ENCODE data around the gene SLC25A11.

Gene SLC25A11

DNA sequence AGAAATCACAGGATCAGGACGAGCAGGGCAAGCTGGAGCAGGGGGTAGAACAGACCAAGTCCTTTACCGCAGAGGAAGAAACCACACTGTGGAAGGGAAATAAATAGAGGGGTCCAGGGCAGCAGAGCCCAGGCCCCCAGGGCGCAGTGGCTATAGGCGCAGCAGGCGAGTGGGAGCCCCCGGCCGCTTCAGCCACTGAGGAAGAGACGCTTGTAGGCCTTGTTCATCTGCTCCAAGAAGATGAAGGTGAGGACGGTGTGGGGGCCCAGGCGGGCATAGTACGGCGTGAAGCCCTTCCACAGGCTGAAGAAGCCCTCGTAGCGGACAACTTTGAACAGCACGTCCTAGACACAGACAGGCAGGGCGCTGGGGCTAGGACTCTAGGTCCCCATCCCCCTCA lies 2.3 kb downstream of the SLC25A11 start:
- H3K4me3 ChIP-seq (ENCODE audit: low read depth, low read length) = no peak overlapping the region
- TF ChIP-seq, protein P1, sequence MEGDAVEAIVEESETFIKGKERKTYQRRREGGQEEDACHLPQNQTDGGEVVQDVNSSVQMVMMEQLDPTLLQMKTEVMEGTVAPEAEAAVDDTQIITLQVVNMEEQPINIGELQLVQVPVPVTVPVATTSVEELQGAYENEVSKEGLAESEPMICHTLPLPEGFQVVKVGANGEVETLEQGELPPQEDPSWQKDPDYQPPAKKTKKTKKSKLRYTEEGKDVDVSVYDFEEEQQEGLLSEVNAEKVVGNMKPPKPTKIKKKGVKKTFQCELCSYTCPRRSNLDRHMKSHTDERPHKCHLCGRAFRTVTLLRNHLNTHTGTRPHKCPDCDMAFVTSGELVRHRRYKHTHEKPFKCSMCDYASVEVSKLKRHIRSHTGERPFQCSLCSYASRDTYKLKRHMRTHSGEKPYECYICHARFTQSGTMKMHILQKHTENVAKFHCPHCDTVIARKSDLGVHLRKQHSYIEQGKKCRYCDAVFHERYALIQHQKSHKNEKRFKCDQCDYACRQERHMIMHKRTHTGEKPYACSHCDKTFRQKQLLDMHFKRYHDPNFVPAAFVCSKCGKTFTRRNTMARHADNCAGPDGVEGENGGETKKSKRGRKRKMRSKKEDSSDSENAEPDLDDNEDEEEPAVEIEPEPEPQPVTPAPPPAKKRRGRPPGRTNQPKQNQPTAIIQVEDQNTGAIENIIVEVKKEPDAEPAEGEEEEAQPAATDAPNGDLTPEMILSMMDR (IDR thresholded peaks at IDR 0.05; ENCODE audit: low read depth, low read length) = no peak

DNA sequence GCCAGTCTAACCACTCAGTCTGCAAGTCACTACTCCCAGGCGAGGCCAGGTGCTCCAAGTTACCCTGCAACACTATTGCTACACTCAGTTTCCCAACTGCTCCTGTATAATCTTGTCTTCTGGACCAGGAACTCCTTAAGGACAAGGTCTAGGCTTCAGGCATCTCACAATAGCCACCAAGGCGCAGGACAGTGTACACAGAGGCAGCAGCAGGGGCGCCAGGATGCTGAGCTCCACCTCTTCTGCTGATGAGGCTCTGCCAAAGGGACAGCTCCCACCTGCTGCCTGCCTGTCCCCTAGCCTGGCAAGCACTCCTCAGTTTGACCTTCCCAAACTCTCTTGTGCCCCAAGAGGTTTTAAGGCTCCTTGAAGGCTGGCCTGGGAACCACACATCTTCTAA lies 3.4 kb downstream of the SLC25A11 start:
- TF ChIP-seq, protein P1 (IDR thresholded peaks at IDR 0.05; ENCODE audit: low read depth, low read length) = no peak
- no peak overlapping the region for H3K4me3 ChIP-seq (ENCODE audit: low read depth, low read length)

DNA sequence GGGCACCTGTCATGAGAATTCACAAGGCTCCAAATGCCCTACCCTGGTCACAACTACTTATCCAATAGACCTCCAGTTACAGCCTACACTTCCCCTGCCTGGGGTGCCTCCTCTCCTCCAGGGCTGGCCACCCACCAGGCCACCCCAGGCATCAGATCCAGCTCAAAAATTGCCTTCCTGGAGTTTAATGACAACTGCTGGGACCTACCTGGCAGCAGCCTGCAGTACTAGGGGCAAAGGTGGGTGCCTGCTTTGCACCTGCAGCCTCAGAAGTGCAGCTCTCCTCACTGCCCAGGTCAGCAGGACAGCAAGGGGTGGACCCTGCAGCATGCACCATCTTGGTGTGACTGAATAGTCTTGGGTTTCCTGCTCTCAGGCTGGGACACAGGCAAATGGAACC lies 4.2 kb downstream of the SLC25A11 start:
- TF ChIP-seq, protein P1 (IDR thresholded peaks at IDR 0.05; ENCODE audit: low read depth, low read length) = no peak

DNA sequence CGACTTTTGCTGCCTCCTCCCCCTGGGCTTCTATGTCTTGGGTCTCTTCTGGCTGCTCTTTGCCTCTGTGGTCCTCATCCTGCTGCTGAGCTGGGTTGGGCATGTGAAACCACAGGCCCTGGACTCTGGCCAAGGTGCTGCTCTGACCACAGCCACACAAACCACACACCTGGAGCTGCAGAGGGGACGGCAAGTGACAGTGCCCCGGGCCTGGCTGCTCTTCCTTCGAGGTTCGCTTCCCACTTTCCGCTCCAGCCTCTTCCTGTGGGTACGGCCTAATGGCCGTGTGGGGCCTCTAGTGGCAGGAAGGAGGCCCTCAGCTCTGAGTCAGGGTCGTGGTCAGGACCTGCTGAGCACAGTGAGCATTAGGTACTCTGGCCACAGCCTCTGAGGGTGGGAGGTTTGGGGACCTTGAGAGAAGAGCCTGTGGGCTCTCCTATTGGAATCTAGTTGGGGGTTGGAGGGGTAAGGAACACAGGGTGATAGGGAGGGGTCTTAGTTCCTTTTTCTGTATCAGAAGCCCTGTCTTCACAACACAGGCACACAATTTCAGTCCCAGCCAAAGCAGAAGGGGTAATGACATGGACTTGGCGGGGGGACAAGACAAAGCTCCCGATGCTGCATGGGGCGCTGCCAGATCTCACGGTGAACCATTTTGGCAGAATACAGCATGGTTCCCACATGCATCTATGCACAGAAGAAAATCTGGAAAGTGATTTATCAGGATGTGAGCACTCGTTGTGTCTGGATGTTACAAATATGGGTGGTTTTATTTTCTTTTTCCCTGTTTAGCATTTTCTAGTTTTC lies 5.5 kb downstream of the SLC25A11 start:
- TF ChIP-seq, protein P1 (IDR thresholded peaks at IDR 0.05; ENCODE audit: low read depth, low read length) = peak; percentile 17; the same call in 1 of the 2 replicates
- H3K4me3 ChIP-seq (ENCODE audit: low read depth, low read length) = no peak overlapping the region

More for the DNA sequence above, 4.2 kb downstream of the SLC25A11 start:
- no peak overlapping the region for H3K4me3 ChIP-seq (ENCODE audit: low read depth, low read length)

DNA sequence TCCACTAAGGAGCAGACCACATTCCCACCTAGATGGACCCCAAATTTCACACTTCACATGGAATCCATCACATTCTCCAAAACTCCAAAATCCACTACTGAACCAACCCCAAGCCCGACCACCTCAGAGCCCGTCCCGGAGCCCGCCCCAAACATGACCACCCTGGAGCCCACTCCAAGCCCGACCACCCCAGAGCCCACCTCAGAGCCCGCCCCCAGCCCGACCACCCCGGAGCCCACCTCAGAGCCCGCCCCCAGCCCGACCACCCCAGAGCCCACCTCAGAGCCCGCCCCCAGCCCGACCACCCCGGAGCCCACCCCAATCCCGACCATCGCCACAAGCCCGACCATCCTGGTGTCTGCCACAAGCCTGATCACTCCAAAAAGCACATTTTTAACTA lies 6.2 kb downstream of the SLC25A11 start:
- H3K4me3 ChIP-seq (ENCODE audit: low read depth, low read length) = no peak overlapping the region
- TF ChIP-seq, protein P1 (IDR thresholded peaks at IDR 0.05; ENCODE audit: low read depth, low read length) = no peak

DNA sequence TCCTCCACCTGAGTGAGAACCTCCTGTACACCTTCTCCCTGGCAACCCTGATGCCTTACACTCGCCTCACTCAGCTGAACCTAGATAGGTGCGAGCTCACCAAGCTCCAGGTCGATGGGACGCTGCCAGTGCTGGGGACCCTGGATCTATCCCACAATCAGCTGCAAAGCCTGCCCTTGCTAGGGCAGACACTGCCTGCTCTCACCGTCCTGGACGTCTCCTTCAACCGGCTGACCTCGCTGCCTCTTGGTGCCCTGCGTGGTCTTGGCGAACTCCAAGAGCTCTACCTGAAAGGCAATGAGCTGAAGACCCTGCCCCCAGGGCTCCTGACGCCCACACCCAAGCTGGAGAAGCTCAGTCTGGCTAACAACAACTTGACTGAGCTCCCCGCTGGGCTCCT lies 7.1 kb downstream of the SLC25A11 start:
- no peak overlapping the region for H3K4me3 ChIP-seq (ENCODE audit: low read depth, low read length)
- TF ChIP-seq, protein P1 (IDR thresholded peaks at IDR 0.05; ENCODE audit: low read depth, low read length) = no peak

DNA sequence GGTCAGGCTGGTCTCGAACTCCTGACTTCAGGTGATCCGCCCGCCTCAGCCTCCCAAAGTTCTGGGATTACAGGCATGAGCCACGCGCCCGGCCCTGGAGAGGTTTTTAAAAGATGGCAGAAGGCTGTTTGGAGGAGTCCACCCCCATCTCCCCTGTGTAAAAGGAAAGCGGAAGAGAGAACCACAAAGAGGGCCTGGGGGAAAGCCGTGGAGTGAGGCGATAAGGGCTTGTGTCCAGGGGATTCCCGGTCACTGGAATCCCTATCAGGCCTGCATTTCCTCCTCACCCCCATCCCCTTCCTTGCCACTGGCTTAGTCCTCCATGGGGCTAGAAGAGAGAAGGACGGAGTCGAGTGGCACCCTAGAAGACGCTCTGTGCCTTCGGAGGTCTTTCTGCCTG lies 7.9 kb downstream of the SLC25A11 start, which contains the start of gene GP1BA:
GP1BA (plus strand) TSS at position 315 of the 400 bp plus-strand sequence. CDS start 328 bp downstream, outside the sequence.
- no peak within 1 kb of the TSS for H3K4me3 ChIP-seq (ENCODE audit: low read depth, low read length)
- TF ChIP-seq, protein P1 (IDR thresholded peaks at IDR 0.05; ENCODE audit: low read depth, low read length) = no peak

Measured in WI38 (cell line).